CD14-positive monocyte (primary cell): ENCODE data around the gene G6PC1. TPM values are rescaled to one million over a fixed set of nuclear protein-coding genes. Genes with fewer than 3 reads are reported as not detected.
A peak's percentile ranks its signal among the peaks of the same experiment; 100 is the strongest.
"Not testable (repeated sequence)": the region's sequence is repeated elsewhere in the genome, so short reads cannot be mapped to it uniquely, and the experiment has no call there.

Experiments
- DNase-seq, 3 donors: peaks; one replicate each; pipeline ENCODE4 v3.0.0-alpha.2; 2011 to 2022
- H2AFZ ChIP-seq: 2 replicates; pipeline ENCODE4 v1.6.0; 2012; ENCODE audit warnings: mild to moderate bottlenecking, low read depth, low read length, inconsistent platforms; ENCODE audit not compliant: insufficient read depth, poor library complexity, severe bottlenecking
- H3K27ac ChIP-seq, 2 donors: 1 replicate in 1 of 2; 2 replicates in 1 of 2; pipeline ENCODE4 v1.5.1; 2012 to 2013; ENCODE audit warnings: low read length in 2 of 2, control low read depth in 1 of 2, inconsistent platforms in 1 of 2, low read depth in 1 of 2, mild to moderate bottlenecking in 1 of 2
- H3K27me3 ChIP-seq, 2 donors: one replicate each; pipeline versions ENCODE4 v1.6.0 to v1.6.1; 2011 to 2013; ENCODE audit warnings: low read length in 2 of 2; ENCODE audit not compliant: control insufficient read depth in 2 of 2, insufficient read depth in 2 of 2
- H3K36me3 ChIP-seq, 2 donors: replicated peaks in 1 of 2; 1 replicate in 1 of 2; 2 replicates in 1 of 2; pipeline versions ENCODE4 v1.5.1 to v1.6.1; 2012 to 2013; ENCODE audit warnings: low read length in 2 of 2, control low read depth in 1 of 2, inconsistent platforms in 1 of 2, mild to moderate bottlenecking in 1 of 2; ENCODE audit not compliant: insufficient read depth in 2 of 2, control insufficient read depth in 1 of 2
- H3K4me1 ChIP-seq, 2 donors: 1 replicate in 1 of 2; 2 replicates in 1 of 2; pipeline versions ENCODE4 v1.5.1 to v1.6.1; 2012 to 2013; ENCODE audit warnings: low read length in 2 of 2, control low read depth in 1 of 2, inconsistent platforms in 1 of 2, mild to moderate bottlenecking in 1 of 2, moderate library complexity in 1 of 2; ENCODE audit not compliant: insufficient read depth in 2 of 2, control insufficient read depth in 1 of 2
- H3K4me2 ChIP-seq: replicated peaks from 2 replicates; pipeline ENCODE3; 2012; ENCODE audit warnings: low read length, moderate library complexity, mild to moderate bottlenecking; ENCODE audit not compliant: poor library complexity, severe bottlenecking; ENCODE audit errors: extremely low read depth
- H3K4me3 ChIP-seq, 3 experiments: fragments of 200-600 bp in 1 of 3; sonication (generic) in 1 of 3; replicated peaks in 1 of 3; 1 replicate in 2 of 3; 2 replicates in 1 of 3; pipeline ENCODE4 v1.5.1; 2011 to 2013; ENCODE audit warnings: low read length in 3 of 3, mild to moderate bottlenecking in 3 of 3, control low read depth in 2 of 3, low read depth in 2 of 3, inconsistent platforms in 1 of 3, moderate library complexity in 1 of 3
- H3K79me2 ChIP-seq: 2 replicates; pipeline ENCODE4 v1.6.0; 2012; ENCODE audit warnings: mild to moderate bottlenecking, control low read depth, inconsistent platforms, low read length, moderate library complexity; ENCODE audit not compliant: insufficient read depth
- H3K9ac ChIP-seq: 2 replicates; pipeline ENCODE4 v1.6.0; 2017; ENCODE audit warnings: low read length, mild to moderate bottlenecking; ENCODE audit not compliant: insufficient read depth, poor library complexity, severe bottlenecking
- H3K9me3 ChIP-seq, 2 donors: replicated peaks in 1 of 2; 1 replicate in 1 of 2; 2 replicates in 1 of 2; pipeline versions ENCODE4 v1.5.1 to v1.6.1; 2012 to 2013; ENCODE audit warnings: low read length in 2 of 2, control low read depth in 1 of 2; ENCODE audit not compliant: control insufficient read depth in 1 of 2, insufficient read depth in 1 of 2
- H4K20me1 ChIP-seq: 2 replicates; pipeline ENCODE4 v1.6.0; 2012; ENCODE audit warnings: mild to moderate bottlenecking, low read length, control low read depth, moderate library complexity; ENCODE audit not compliant: insufficient read depth
- H3K27ac Mint-ChIP-seq, 7 donors: one replicate each; pipeline ENCODE4 v1.8.0; 2020; ENCODE audit warnings: mild to moderate bottlenecking in 7 of 7, mixed read lengths in 7 of 7, moderate library complexity in 6 of 7, inconsistent platforms in 2 of 7
- H3K27me3 Mint-ChIP-seq, 3 donors: one replicate each; pipeline ENCODE4 v1.8.0; 2021 to 2022; ENCODE audit warnings: low read depth in 3 of 3, mild to moderate bottlenecking in 3 of 3, mixed read lengths in 3 of 3, moderate library complexity in 3 of 3, inconsistent platforms in 1 of 3
- H3K36me3 Mint-ChIP-seq, 2 donors: one replicate each; pipeline ENCODE4 v1.8.0; 2020; ENCODE audit warnings: mixed read lengths in 2 of 2, inconsistent platforms in 1 of 2, mild to moderate bottlenecking in 1 of 2
- H3K4me1 Mint-ChIP-seq: one replicate; pipeline ENCODE4 v1.8.0; 2020; ENCODE audit warnings: mild to moderate bottlenecking, mixed read lengths
- H3K4me3 Mint-ChIP-seq, 2 donors: one replicate each; pipeline ENCODE4 v1.8.0; 2020; ENCODE audit warnings: mild to moderate bottlenecking in 2 of 2, mixed read lengths in 2 of 2, moderate library complexity in 1 of 2
- H3K9me3 Mint-ChIP-seq, 7 donors: one replicate each; pipeline ENCODE4 v1.8.0; 2020 to 2022; ENCODE audit warnings: mixed read lengths in 7 of 7, mild to moderate bottlenecking in 6 of 7, moderate library complexity in 6 of 7, inconsistent platforms in 2 of 7
- WGBS: methylation state at CpG from one replicate; pipeline ENCODE4 v1.1.5; 2013; ENCODE audit warnings: missing lambda C conversion rate; ENCODE audit not compliant: insufficient coverage; 5-methylcytosine and 5-hydroxymethylcytosine counted together
- intact Hi-C, 2 donors: fragments of 100-400 bp; cut with micrococcal nuclease; formaldehyde crosslinking; loops; one replicate each; pipeline versions ENCODE4 v1.15.0 to v1.15.1; 2023
- polyA plus RNA-seq, 3 donors: library from polyadenylated mRNA; depleted of rRNA in 1 of 3; unstranded in 2 of 3; stranded (reverse) in 1 of 3; fragments of 300-500 nt in 2 of 3; fragments of >200 nt in 1 of 3; fragmentation: Illumina TruSeq in 2 of 3; gene quantifications; 1 replicate in 2 of 3; 2 replicates in 1 of 3; pipeline ENCODE4 v1.2.3, GENCODE V29; 2012 to 2021
- TF ChIP-seq, protein P1 (sequence below): fragments of 200-600 bp; IDR thresholded peaks from one replicate; pipeline ENCODE4 v1.8.0; 2022; ENCODE audit warnings: antibody characterized with exemption, mild to moderate bottlenecking

G6PC1 gene
- polyA plus RNA-seq, 3 donors: not detected

DNA sequence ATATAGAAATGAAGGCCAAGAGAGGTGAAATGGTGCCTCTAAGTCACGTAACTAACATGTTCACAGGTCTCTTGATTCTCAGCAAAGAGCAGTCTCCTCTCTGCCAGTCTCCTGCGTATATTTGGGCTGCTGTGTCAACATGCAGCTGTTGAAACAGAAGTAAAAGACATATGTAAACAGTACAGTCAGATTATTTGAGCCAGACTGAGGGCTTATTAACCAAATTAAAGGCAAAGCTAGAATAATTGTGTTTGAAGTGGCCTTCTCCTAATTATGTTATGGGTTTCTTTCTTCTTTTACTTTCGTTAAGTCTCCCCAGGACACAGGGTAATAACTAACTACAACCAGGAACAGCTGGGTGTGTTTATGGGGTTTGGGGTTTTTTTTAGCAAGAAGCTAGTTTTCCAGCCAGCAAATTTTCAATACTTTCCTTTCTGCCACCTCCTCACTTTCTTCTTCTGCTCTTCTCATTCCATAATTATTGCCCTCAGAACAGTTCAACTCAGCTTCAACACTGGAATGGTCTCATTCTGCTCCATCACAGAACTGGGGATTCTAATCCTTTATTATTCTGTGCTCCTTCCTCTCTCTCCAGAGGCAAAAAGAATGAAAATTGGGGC lies 18.4 kb downstream of the G6PC1 start:
- H3K9me3 Mint-ChIP-seq: peaks cover 0 to 4% (median 0%) of the 10 kb centered on the region in 7 donors

DNA sequence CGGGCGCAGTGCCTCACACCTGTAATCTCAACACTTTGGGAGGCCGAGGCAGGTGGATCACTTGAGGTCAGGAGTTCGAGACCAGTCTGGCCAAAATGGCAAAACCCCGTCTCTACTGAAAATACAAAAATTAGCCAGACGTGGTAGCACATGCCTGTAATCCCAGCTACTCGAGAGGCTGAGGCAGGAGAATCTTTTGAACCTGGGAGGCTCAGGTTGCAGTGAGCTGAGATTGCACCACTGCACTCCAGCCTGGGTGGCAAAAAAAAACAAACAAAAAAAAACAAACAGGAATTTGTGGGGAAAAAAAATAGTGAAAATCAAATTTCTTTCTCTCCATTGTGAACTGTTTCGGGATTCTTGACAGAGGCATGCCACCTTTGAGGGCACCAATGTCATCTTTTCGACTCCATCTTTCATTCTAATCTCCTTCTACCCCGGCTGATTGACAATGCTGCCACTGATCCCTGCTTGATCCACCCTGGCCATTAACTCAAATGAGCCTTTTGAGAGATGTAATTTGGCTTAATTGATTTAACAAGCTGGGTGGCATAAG lies 19.0 kb downstream of the G6PC1 start:
- H3K9me3 Mint-ChIP-seq, H3K36me3 ChIP-seq, H3K4me3 ChIP-seq, H4K20me1 ChIP-seq, H3K27ac Mint-ChIP-seq, H3K4me2 ChIP-seq, H3K27me3 ChIP-seq, H3K9ac ChIP-seq, H3K36me3 Mint-ChIP-seq, H2AFZ ChIP-seq, intact Hi-C loops, H3K4me1 Mint-ChIP-seq, H3K27ac ChIP-seq, H3K79me2 ChIP-seq, H3K4me1 ChIP-seq, H3K4me3 Mint-ChIP-seq, DNase-seq, H3K27me3 Mint-ChIP-seq, H3K9me3 ChIP-seq: not testable (repeated sequence)
- 100% methylated on average over 3 of the region's 10 CpGs for WGBS

More for the DNA sequence above, 18.4 kb downstream of the G6PC1 start:
- Histone ChIP-seq H3K4me1 (no peaks in the 10 kb centered on the region), H3K27ac (no peak overlapping the region), H3K79me2 (no peaks in the 10 kb centered on the region), H3K9ac (no peak overlapping the region), H3K9me3 (no peaks in the 10 kb centered on the region), H4K20me1 (no peaks in the 10 kb centered on the region), H3K36me3 (no peaks in the 10 kb centered on the region), H3K4me3 (no peak overlapping the region), H3K27me3 (no peaks in the 10 kb centered on the region), H2AFZ (peak overlapping the region; percentile 24), H3K4me2 (no peak overlapping the region)
- intact Hi-C loops: no loop called here
- 90% methylated on average over 2 of the region's 3 CpGs for WGBS
- no peaks in the 10 kb centered on the region for H3K27me3 Mint-ChIP-seq
- no peaks in the 10 kb centered on the region for H3K36me3 Mint-ChIP-seq
- DNase-seq: no peak
- TF ChIP-seq, protein P1, sequence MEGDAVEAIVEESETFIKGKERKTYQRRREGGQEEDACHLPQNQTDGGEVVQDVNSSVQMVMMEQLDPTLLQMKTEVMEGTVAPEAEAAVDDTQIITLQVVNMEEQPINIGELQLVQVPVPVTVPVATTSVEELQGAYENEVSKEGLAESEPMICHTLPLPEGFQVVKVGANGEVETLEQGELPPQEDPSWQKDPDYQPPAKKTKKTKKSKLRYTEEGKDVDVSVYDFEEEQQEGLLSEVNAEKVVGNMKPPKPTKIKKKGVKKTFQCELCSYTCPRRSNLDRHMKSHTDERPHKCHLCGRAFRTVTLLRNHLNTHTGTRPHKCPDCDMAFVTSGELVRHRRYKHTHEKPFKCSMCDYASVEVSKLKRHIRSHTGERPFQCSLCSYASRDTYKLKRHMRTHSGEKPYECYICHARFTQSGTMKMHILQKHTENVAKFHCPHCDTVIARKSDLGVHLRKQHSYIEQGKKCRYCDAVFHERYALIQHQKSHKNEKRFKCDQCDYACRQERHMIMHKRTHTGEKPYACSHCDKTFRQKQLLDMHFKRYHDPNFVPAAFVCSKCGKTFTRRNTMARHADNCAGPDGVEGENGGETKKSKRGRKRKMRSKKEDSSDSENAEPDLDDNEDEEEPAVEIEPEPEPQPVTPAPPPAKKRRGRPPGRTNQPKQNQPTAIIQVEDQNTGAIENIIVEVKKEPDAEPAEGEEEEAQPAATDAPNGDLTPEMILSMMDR: no peak
- peaks cover 5% of the 10 kb centered on the region for H3K4me1 Mint-ChIP-seq
- H3K4me3 Mint-ChIP-seq: no peak overlapping the region
- peak overlapping the region in 1 of 7 donors; percentile 0 for H3K27ac Mint-ChIP-seq
